VCaP (cell line): Measurements from ENCODE around the gene ITGA11.

Experiments
- H3K27ac ChIP-seq: fragments of 450-650 bp; 2 replicates; pipeline ENCODE4 v1.5.1; 2017
- TF ChIP-seq, protein P1 (sequence below): fragments of 450-650 bp; conservative IDR thresholded peaks from 2 replicates; pipeline ENCODE4 v1.5.1; 2017; ENCODE audit warnings: mild to moderate bottlenecking, moderate library complexity

Gene ITGA11

DNA sequence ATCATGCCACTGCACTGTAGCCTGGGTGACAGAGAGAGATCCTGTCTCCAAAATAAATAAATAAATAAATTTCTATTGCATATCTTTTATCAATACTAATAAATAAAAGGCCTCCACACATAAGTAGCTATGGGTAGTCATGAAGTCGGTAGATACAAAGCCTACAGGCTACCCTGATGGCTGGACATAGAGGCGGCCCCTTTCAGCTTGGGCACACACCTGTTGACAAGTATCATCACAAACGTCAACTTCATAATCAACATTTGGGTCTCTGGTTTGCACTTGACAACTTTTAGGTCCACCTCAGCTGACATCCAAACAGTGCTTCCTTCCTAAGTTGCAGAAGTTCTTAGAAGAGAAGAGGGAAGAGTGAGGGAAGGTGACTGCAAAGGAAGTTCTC lies 53.4 kb downstream of the ITGA11 start:
- H3K27ac ChIP-seq, result no peak overlapping the region
- TF ChIP-seq, protein P1, sequence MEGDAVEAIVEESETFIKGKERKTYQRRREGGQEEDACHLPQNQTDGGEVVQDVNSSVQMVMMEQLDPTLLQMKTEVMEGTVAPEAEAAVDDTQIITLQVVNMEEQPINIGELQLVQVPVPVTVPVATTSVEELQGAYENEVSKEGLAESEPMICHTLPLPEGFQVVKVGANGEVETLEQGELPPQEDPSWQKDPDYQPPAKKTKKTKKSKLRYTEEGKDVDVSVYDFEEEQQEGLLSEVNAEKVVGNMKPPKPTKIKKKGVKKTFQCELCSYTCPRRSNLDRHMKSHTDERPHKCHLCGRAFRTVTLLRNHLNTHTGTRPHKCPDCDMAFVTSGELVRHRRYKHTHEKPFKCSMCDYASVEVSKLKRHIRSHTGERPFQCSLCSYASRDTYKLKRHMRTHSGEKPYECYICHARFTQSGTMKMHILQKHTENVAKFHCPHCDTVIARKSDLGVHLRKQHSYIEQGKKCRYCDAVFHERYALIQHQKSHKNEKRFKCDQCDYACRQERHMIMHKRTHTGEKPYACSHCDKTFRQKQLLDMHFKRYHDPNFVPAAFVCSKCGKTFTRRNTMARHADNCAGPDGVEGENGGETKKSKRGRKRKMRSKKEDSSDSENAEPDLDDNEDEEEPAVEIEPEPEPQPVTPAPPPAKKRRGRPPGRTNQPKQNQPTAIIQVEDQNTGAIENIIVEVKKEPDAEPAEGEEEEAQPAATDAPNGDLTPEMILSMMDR, result no peak

DNA sequence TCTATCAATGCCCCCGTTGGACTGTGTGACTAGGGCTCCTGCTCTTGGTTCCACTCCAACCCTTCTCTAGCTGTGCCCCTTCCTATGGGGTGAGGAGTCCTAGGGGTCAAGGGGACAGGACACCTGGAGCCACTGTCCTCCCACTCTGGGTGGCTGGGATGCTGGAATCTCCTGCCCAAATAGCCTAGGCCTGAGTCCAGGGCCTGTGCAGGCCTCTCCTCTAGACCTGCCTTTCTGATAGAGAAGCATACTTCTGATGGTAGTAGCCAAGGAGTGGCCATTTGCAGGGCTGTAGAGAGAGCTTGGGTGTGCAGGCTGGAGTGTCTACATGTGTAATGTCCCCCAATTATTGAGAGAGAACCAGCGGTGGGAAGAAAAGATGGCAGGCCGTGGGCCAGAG lies 54.2 kb downstream of the ITGA11 start:
- TF ChIP-seq, protein P1, result no peak
- no peak overlapping the region for H3K27ac ChIP-seq

- TF ChIP-seq, protein P1, result no peak
- H3K27ac ChIP-seq, result no peak overlapping the region
These were observed 55.4 kb downstream of the ITGA11 start for GRCh38 chr15:68376447-68377060.

GRCh38 chr15:68375716-68376220 lies 56.2 kb downstream of the ITGA11 start:
- TF ChIP-seq, protein P1, result no peak
- H3K27ac ChIP-seq, result no peak overlapping the region

DNA sequence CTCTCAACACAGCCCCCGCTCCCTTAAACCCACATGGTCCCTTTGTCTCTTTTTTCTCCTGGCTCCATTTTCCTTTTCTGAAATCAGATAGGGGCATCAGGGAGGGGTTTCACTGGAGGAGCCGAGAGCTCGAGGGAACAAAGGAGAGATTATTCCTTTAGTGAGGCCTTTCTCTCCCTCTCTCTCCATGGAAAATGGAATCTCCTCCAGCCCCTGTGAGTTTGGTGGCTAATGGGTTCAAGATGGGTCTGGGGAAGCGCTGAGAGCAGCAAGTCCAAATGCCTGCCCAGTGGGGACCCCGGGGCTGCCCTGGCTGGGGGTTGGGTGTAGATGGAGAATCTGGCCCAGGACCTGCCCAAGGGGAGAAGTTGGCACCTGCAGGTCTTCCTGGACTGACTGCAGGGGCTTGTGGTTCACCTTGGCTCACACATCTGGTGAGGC lies 56.8 kb downstream of the ITGA11 start:
- no peak overlapping the region for H3K27ac ChIP-seq
- TF ChIP-seq, protein P1, result no peak

DNA sequence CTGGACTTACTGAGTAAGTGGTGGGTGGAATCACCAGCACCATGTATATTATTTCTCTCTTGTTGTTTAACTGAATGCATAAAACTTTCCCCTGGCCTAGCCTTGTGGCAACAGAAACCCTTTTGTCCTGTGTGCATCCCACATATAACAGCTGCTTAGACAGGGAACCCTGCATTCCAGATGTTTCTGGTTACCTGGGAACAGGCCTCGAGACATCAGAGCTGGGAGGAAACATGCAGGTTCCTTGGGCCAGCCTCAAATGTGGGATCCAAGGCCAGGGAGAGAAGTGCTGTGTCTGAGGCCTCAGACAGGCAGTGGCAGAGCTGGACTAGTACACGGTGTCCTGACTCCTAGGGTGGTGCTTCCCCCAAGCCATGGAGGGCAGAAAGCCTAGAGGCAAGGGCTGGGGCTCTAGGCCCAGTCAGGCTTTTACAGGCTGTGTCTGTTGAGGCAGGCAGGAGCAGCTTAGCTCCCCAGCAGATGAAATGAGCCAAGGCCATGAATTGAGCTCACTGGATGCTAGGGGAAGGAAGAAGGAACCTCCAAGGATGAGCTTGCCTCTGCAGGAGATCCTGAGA lies 57.7 kb downstream of the ITGA11 start:
- TF ChIP-seq, protein P1, result no peak
- H3K27ac ChIP-seq, result no peak overlapping the region

GRCh38 chr15:68373028-68373427 lies 58.9 kb downstream of the ITGA11 start:
- no peak overlapping the region for H3K27ac ChIP-seq
- TF ChIP-seq, protein P1, result no peak
